Liver (tissue), 3 donors: ENCODE data around the gene EAPP.

Experiments used
- EGR1 ChIP-seq, 2 donors: IDR thresholded peaks; 2 replicates each; pipeline ENCODE4 v1.6.1; 2016 to 2018; ENCODE audit warnings: antibody characterized with exemption in 2 of 2, low read depth in 2 of 2
- FOXA1 ChIP-seq: IDR thresholded peaks from 2 replicates; pipeline ENCODE4 v1.6.1; 2016; ENCODE audit warnings: antibody characterized with exemption
- GABPA ChIP-seq, 2 donors: IDR thresholded peaks in 1 of 2; conservative IDR thresholded peaks in 1 of 2; 2 replicates each; pipeline ENCODE4 v1.6.1; 2016; ENCODE audit warnings: antibody characterized with exemption in 2 of 2, mild to moderate bottlenecking in 1 of 2, moderate library complexity in 1 of 2
- HNF4G ChIP-seq: IDR thresholded peaks from 2 replicates; pipeline ENCODE4 v1.6.1; 2016; ENCODE audit warnings: antibody characterized with exemption
- SP1 ChIP-seq: IDR thresholded peaks from 2 replicates; pipeline ENCODE4 v1.6.1; 2018; ENCODE audit warnings: antibody characterized with exemption, mild to moderate bottlenecking
- TAF1 ChIP-seq: conservative IDR thresholded peaks from 2 replicates; pipeline ENCODE4 v1.6.1; 2016; ENCODE audit warnings: antibody characterized with exemption, mild to moderate bottlenecking
- YY1 ChIP-seq: IDR thresholded peaks from 2 replicates; pipeline ENCODE4 v1.6.1; 2016; ENCODE audit warnings: antibody characterized with exemption, mild to moderate bottlenecking
- ZBTB33 ChIP-seq: IDR thresholded peaks from 2 replicates; pipeline ENCODE4 v1.6.1; 2016; ENCODE audit warnings: antibody characterized with exemption
- TF ChIP-seq, protein P1 (sequence below): fragments of 150-350 bp; IDR thresholded peaks from 2 replicates; pipeline ENCODE4 v1.5.1; 2017; ENCODE audit warnings: improper control_type of control experiment, low read depth, low read length; ENCODE audit not compliant: missing input control
- TF ChIP-seq, protein P2 (sequence below): IDR thresholded peaks from 2 replicates; pipeline ENCODE4 v1.6.1; 2016; ENCODE audit warnings: antibody characterized with exemption, mild to moderate bottlenecking
- TF ChIP-seq, protein P3 (sequence below): IDR thresholded peaks from 2 replicates; pipeline ENCODE4 v1.6.1; 2016; ENCODE audit warnings: antibody characterized with exemption
- donor health status: healthy.
- donor health status: healthy.

- TF ChIP-seq, protein P1, sequence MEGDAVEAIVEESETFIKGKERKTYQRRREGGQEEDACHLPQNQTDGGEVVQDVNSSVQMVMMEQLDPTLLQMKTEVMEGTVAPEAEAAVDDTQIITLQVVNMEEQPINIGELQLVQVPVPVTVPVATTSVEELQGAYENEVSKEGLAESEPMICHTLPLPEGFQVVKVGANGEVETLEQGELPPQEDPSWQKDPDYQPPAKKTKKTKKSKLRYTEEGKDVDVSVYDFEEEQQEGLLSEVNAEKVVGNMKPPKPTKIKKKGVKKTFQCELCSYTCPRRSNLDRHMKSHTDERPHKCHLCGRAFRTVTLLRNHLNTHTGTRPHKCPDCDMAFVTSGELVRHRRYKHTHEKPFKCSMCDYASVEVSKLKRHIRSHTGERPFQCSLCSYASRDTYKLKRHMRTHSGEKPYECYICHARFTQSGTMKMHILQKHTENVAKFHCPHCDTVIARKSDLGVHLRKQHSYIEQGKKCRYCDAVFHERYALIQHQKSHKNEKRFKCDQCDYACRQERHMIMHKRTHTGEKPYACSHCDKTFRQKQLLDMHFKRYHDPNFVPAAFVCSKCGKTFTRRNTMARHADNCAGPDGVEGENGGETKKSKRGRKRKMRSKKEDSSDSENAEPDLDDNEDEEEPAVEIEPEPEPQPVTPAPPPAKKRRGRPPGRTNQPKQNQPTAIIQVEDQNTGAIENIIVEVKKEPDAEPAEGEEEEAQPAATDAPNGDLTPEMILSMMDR: no peak
- TF ChIP-seq GABPA (IDR thresholded peaks at IDR 0.05 in 1 of 2, conservative IDR thresholded peaks at IDR 0.05 in 1 of 2) (no peak), TAF1 (no peak), EGR1 (IDR thresholded peaks at IDR 0.05; ENCODE audit: low read depth in 2 of 2) (no peak), SP1 (no peak), ZBTB33 (no peak), HNF4G (no peak), YY1 (no peak), FOXA1 (no peak)
- TF ChIP-seq, protein P2, sequence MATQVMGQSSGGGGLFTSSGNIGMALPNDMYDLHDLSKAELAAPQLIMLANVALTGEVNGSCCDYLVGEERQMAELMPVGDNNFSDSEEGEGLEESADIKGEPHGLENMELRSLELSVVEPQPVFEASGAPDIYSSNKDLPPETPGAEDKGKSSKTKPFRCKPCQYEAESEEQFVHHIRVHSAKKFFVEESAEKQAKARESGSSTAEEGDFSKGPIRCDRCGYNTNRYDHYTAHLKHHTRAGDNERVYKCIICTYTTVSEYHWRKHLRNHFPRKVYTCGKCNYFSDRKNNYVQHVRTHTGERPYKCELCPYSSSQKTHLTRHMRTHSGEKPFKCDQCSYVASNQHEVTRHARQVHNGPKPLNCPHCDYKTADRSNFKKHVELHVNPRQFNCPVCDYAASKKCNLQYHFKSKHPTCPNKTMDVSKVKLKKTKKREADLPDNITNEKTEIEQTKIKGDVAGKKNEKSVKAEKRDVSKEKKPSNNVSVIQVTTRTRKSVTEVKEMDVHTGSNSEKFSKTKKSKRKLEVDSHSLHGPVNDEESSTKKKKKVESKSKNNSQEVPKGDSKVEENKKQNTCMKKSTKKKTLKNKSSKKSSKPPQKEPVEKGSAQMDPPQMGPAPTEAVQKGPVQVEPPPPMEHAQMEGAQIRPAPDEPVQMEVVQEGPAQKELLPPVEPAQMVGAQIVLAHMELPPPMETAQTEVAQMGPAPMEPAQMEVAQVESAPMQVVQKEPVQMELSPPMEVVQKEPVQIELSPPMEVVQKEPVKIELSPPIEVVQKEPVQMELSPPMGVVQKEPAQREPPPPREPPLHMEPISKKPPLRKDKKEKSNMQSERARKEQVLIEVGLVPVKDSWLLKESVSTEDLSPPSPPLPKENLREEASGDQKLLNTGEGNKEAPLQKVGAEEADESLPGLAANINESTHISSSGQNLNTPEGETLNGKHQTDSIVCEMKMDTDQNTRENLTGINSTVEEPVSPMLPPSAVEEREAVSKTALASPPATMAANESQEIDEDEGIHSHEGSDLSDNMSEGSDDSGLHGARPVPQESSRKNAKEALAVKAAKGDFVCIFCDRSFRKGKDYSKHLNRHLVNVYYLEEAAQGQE: no peak
- TF ChIP-seq, protein P3, sequence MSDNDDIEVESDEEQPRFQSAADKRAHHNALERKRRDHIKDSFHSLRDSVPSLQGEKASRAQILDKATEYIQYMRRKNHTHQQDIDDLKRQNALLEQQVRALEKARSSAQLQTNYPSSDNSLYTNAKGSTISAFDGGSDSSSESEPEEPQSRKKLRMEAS: no peak
Measured at GRCh38 chr14:34507884-34508283, 31.6 kb downstream of the EAPP start.
